Activated CD4-positive, CD25-positive, alpha-beta regulatory T cell (primary cell): ENCODE measurements around the gene CSNK1E.

ENCODE experiments used
- DNase-seq, 4 experiments: peaks; one replicate each; lab custom pipeline; 2025; lab: John Stamatoyannopoulos, UW

CSNK1E gene

GRCh38 chr22:38305471-38306448, 11.5 kb downstream of the CSNK1E start:
- DNase-seq = no peak

- DNase-seq = no peak
Observed at GRCh38 chr22:38304526-38304925, 12.7 kb downstream of the CSNK1E start.

- DNase-seq = no peak
Observed at GRCh38 chr22:38303974-38304373, 13.3 kb downstream of the CSNK1E start.

GRCh38 chr22:38302906-38303305, 14.3 kb downstream of the CSNK1E start:
- no peak for DNase-seq

GRCh38 chr22:38300946-38301345, 16.3 kb downstream of the CSNK1E start:
- no peak for DNase-seq

- no peak for DNase-seq
Observed at GRCh38 chr22:38300197-38300945, 16.9 kb downstream of the CSNK1E start.

GRCh38 chr22:38299770-38300102, 17.5 kb downstream of the CSNK1E start:
- DNase-seq = no peak

- peak in 1 of 4 experiments; percentile 15 for DNase-seq
Observed at GRCh38 chr22:38298312-38299005, 18.8 kb downstream of the CSNK1E start.

GRCh38 chr22:38296372-38296771, 20.9 kb downstream of the CSNK1E start:
- no peak for DNase-seq

- no peak for DNase-seq
Observed at GRCh38 chr22:38295863-38296262, 21.4 kb downstream of the CSNK1E start.

- DNase-seq = no peak
Observed at GRCh38 chr22:38295339-38295738, 21.9 kb downstream of the CSNK1E start.

GRCh38 chr22:38294193-38294592, 23.0 kb downstream of the CSNK1E start:
- DNase-seq = no peak

- no peak for DNase-seq
Observed at GRCh38 chr22:38292694-38293093, 24.5 kb downstream of the CSNK1E start.

- no peak for DNase-seq
Observed at GRCh38 chr22:38291201-38291777, 25.9 kb downstream of the CSNK1E start.

GRCh38 chr22:38290347-38290746, 26.9 kb downstream of the CSNK1E start:
- DNase-seq = no peak

GRCh38 chr22:38289583-38290082, 27.6 kb downstream of the CSNK1E start:
- no peak for DNase-seq

- DNase-seq = no peak
Observed at GRCh38 chr22:38286915-38287669, 30.1 kb downstream of the CSNK1E start.

- no peak for DNase-seq
Observed at GRCh38 chr22:38285018-38285417, 32.2 kb downstream of the CSNK1E start.

- no peak for DNase-seq
Observed at GRCh38 chr22:38284042-38284402, 33.2 kb downstream of the CSNK1E start.

- no peak for DNase-seq
Observed at GRCh38 chr22:38282397-38282796, 34.8 kb downstream of the CSNK1E start.

GRCh38 chr22:38276166-38276565, 41.1 kb downstream of the CSNK1E start:
- no peak for DNase-seq
